HepG2 (cell line): ENCODE data around the gene GBP6. TPM values are rescaled to one million over a fixed set of nuclear protein-coding genes. Genes with fewer than 3 reads are reported as not detected.

Experiments
- AGO1 ChIP-seq: fragments of 200-400 bp; formaldehyde crosslinking; IDR thresholded peaks from 2 replicates; pipeline ENCODE4 v1.6.1; 2017; ENCODE audit warnings: mild to moderate bottlenecking, low read depth, low read length, moderate library complexity; ENCODE audit not compliant: poor library complexity, severe bottlenecking
- CENPT ChIP-seq: sonication (generic); formaldehyde crosslinking; IDR thresholded peaks from 2 replicates; pipeline ENCODE4 v1.8.0; 2022; ENCODE audit warnings: low read depth, mild to moderate bottlenecking, moderate library complexity, missing genetic modification reagents
- ISX ChIP-seq: sonication (generic); formaldehyde crosslinking; conservative IDR thresholded peaks from 2 replicates; pipeline ENCODE4 v1.5.0; 2020; ENCODE audit warnings: missing genetic modification reagents
- NR0B2 ChIP-seq: sonication (generic); formaldehyde crosslinking; IDR thresholded peaks from 2 replicates; pipeline ENCODE4 v1.4.0; 2020; ENCODE audit warnings: mild to moderate bottlenecking, missing genetic modification reagents
- PAF1 ChIP-seq: IDR thresholded peaks from 2 replicates; pipeline ENCODE4 v1.6.1; 2016; ENCODE audit warnings: missing genetic modification reagents, missing compliant biosample characterization
- PHF8 ChIP-seq: sonication (generic); formaldehyde crosslinking; IDR thresholded peaks from 2 replicates; pipeline ENCODE4 v1.5.0; 2020; ENCODE audit warnings: missing genetic modification reagents
- RFX5 ChIP-seq: IDR thresholded peaks from 2 replicates; pipeline ENCODE4 v1.6.1; 2011; ENCODE audit warnings: low read depth, low read length, improper control_type of control experiment
- SALL2 ChIP-seq: sonication (generic); formaldehyde crosslinking; IDR thresholded peaks from 2 replicates; pipeline ENCODE4 v1.8.1; 2023; ENCODE audit warnings: mild to moderate bottlenecking, missing genetic modification reagents, inconsistent platforms
- SCMH1 ChIP-seq: sonication (generic); formaldehyde crosslinking; IDR thresholded peaks from 2 replicates; pipeline ENCODE4 v1.9.0; 2021; ENCODE audit warnings: missing genetic modification reagents, mild to moderate bottlenecking, borderline replicate concordance
- TFE3 ChIP-seq: IDR thresholded peaks from 2 replicates; pipeline ENCODE4 v1.6.1; 2016
- UBTF ChIP-seq: sonication (generic); formaldehyde crosslinking; IDR thresholded peaks from 2 replicates; pipeline ENCODE4 v1.4.0; 2020; ENCODE audit warnings: mild to moderate bottlenecking, missing genetic modification reagents
- ZBTB26 ChIP-seq: IDR thresholded peaks from 2 replicates; pipeline ENCODE4 v1.6.1; 2016; ENCODE audit warnings: missing compliant biosample characterization, missing genetic modification reagents, borderline replicate concordance
- ZBTB3 ChIP-seq: sonication (generic); formaldehyde crosslinking; IDR thresholded peaks from 2 replicates; pipeline ENCODE4 v1.4.0; 2020; ENCODE audit warnings: low read depth, mild to moderate bottlenecking, moderate library complexity, missing genetic modification reagents, borderline replicate concordance
- ZNF891 ChIP-seq: sonication (generic); formaldehyde crosslinking; IDR thresholded peaks from 2 replicates; pipeline ENCODE4 v1.5.0; 2020; ENCODE audit warnings: mild to moderate bottlenecking, missing genetic modification reagents
- polyA plus RNA-seq, 8 experiments: library from polyadenylated mRNA; depleted of rRNA in 3 of 8; stranded (reverse) in 7 of 8; unstranded in 1 of 8; fragments of >200 nt; fragmentation: Illumina TruSeq in 4 of 8; extraction: Trizol in 4 of 8; gene quantifications; 2 replicates each; pipeline versions ENCODE4 v1.2.1 to v1.2.3, GENCODE V29; 2011 to 2016; ENCODE audit warnings: low read depth in 4 of 8, missing spikeins in 1 of 8, mixed read lengths in 1 of 8; ENCODE audit not compliant: insufficient read depth in 1 of 8
- total RNA-seq, 5 experiments: library from RNA; depleted of rRNA; stranded (reverse); fragments of >200 nt; fragmentation: Illumina TruSeq; extraction: Trizol; gene quantifications; 2 replicates each; pipeline ENCODE4 v1.2.3, GENCODE V29; 2016; ENCODE audit warnings: low read depth in 1 of 5
- TF ChIP-seq, protein P1 (sequence below): sonication (generic); formaldehyde crosslinking; IDR thresholded peaks from 2 replicates; pipeline ENCODE4 v1.8.1; 2022; ENCODE audit warnings: low read depth, mild to moderate bottlenecking, missing genetic modification reagents
- TF ChIP-seq, protein P2 (sequence below): sonication (generic); formaldehyde crosslinking; conservative IDR thresholded peaks from 2 replicates; pipeline ENCODE4 v1.4.0; 2020; ENCODE audit warnings: mild to moderate bottlenecking, missing genetic modification reagents, moderate library complexity

Gene GBP6
- total and polyA plus RNA-seq, 2 of the 13 experiments (the other 11 are each of a cell fraction or from before 2014, with no cell fraction given): not detected

DNA sequence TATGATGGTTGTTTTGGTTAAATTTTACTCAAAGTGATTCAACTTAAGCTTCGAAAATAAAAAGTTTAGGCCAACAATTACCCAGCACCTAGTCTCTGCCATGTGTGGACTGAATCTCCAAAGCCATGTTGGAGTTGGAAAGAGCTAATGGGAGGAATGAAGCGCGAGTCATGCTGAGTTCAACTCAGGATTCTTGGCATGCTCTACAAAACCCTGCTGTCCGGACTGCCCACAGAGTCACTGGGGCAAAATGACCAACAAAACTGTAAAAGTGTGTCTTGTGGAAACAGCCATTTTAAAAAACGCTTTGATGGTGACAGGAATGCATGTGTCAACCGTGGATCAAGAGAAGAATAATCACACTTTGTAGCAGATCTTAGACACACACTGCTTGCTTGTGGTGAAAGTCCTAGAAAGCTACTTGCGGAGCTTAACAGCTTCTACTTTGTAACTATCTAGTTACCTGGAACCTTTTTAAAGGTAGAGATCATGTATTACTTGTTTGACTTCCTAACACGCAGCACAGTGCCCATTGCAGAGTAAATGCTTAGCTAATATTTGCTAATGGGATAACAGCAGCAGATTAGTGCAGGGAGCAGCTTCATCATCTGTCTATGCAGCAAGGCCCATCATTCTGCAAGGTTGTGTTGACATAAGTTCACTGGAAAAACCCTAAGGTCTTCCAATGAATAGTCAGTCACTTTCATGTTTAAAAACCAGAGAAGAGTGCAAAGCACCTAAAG lies 7.0 kb upstream of the GBP6 start (continued):
- no peak for TF ChIP-seq NR0B2 (CRISPR knock-in tag)
- TF ChIP-seq PHF8 (CRISPR knock-in tag): no peak
- no peak for TF ChIP-seq RFX5
- TF ChIP-seq SCMH1 (CRISPR knock-in tag): no peak
- TF ChIP-seq AGO1: no peak
- TF ChIP-seq PAF1 (CRISPR knock-in tag): no peak
- TF ChIP-seq, protein P1, sequence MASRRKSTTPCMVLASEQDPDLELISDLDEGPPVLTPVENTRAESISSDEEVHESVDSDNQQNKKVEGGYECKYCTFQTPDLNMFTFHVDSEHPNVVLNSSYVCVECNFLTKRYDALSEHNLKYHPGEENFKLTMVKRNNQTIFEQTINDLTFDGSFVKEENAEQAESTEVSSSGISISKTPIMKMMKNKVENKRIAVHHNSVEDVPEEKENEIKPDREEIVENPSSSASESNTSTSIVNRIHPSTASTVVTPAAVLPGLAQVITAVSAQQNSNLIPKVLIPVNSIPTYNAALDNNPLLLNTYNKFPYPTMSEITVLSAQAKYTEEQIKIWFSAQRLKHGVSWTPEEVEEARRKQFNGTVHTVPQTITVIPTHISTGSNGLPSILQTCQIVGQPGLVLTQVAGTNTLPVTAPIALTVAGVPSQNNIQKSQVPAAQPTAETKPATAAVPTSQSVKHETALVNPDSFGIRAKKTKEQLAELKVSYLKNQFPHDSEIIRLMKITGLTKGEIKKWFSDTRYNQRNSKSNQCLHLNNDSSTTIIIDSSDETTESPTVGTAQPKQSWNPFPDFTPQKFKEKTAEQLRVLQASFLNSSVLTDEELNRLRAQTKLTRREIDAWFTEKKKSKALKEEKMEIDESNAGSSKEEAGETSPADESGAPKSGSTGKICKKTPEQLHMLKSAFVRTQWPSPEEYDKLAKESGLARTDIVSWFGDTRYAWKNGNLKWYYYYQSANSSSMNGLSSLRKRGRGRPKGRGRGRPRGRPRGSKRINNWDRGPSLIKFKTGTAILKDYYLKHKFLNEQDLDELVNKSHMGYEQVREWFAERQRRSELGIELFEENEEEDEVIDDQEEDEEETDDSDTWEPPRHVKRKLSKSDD: peak; percentile 65; the same call in 1 of the 2 replicates
- TF ChIP-seq CENPT: no peak
- TF ChIP-seq, protein P2, sequence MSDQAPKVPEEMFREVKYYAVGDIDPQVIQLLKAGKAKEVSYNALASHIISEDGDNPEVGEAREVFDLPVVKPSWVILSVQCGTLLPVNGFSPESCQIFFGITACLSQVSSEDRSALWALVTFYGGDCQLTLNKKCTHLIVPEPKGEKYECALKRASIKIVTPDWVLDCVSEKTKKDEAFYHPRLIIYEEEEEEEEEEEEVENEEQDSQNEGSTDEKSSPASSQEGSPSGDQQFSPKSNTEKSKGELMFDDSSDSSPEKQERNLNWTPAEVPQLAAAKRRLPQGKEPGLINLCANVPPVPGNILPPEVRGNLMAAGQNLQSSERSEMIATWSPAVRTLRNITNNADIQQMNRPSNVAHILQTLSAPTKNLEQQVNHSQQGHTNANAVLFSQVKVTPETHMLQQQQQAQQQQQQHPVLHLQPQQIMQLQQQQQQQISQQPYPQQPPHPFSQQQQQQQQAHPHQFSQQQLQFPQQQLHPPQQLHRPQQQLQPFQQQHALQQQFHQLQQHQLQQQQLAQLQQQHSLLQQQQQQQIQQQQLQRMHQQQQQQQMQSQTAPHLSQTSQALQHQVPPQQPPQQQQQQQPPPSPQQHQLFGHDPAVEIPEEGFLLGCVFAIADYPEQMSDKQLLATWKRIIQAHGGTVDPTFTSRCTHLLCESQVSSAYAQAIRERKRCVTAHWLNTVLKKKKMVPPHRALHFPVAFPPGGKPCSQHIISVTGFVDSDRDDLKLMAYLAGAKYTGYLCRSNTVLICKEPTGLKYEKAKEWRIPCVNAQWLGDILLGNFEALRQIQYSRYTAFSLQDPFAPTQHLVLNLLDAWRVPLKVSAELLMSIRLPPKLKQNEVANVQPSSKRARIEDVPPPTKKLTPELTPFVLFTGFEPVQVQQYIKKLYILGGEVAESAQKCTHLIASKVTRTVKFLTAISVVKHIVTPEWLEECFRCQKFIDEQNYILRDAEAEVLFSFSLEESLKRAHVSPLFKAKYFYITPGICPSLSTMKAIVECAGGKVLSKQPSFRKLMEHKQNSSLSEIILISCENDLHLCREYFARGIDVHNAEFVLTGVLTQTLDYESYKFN (CRISPR knock-in tag): peak; percentile 79
- TF ChIP-seq ZBTB3 (CRISPR knock-in tag): no peak
- no peak for TF ChIP-seq ISX (CRISPR knock-in tag)
- TF ChIP-seq ZNF891 (CRISPR knock-in tag): no peak
- TF ChIP-seq SALL2 (CRISPR knock-in tag): no peak
- TF ChIP-seq ZBTB26 (CRISPR knock-in tag): no peak
- TF ChIP-seq TFE3 (CRISPR knock-in tag): no peak
- TF ChIP-seq UBTF (CRISPR knock-in tag): no peak
